Activated naive CD4-positive, alpha-beta T cell treated with anti-CD3 and anti-CD28 coated beads, Interleukin-2, amount 50 U/mL, for 72 hours (primary cell): ENCODE results near the gene H2AZ2. TPM values are rescaled to one million over a fixed set of nuclear protein-coding genes. Genes with fewer than 3 reads are reported as not detected.
"Not testable (repeated sequence)": the region's sequence is repeated elsewhere in the genome, so short reads cannot be mapped to it uniquely, and the experiment has no call there.

Experiments
- ATAC-seq, 2 donors: fragments of 150-1000 bp; cut with Tn5 transposase; 2 replicates each; pipeline ENCODE4 v1.10.0; 2021; ENCODE audit warnings: mild to moderate bottlenecking in 2 of 2, moderate library complexity in 2 of 2
- DNase-seq, 2 donors: peaks; one replicate each; pipeline ENCODE4 v3.0.0; 2021 to 2022; ENCODE audit warnings: low spot score in 2 of 2
- H3K27ac Mint-ChIP-seq, 2 donors: one replicate each; pipeline ENCODE4 v1.8.0; 2022; ENCODE audit warnings: mild to moderate bottlenecking in 2 of 2, mixed read lengths in 2 of 2
- H3K36me3 Mint-ChIP-seq, 2 donors: one replicate each; pipeline ENCODE4 v1.8.0; 2022; ENCODE audit warnings: mixed read lengths in 2 of 2
- H3K9me3 Mint-ChIP-seq, 2 donors: one replicate each; pipeline ENCODE4 v1.8.0; 2022; ENCODE audit warnings: mixed read lengths in 2 of 2
- total RNA-seq, 2 donors: library from RNA; stranded (reverse); gene quantifications; one replicate each; pipeline ENCODE4 v1.2.3, GENCODE V29; 2022

Gene H2AZ2
- total RNA-seq, 2 donors from 2014 or later: 264 to 330 TPM

DNA sequence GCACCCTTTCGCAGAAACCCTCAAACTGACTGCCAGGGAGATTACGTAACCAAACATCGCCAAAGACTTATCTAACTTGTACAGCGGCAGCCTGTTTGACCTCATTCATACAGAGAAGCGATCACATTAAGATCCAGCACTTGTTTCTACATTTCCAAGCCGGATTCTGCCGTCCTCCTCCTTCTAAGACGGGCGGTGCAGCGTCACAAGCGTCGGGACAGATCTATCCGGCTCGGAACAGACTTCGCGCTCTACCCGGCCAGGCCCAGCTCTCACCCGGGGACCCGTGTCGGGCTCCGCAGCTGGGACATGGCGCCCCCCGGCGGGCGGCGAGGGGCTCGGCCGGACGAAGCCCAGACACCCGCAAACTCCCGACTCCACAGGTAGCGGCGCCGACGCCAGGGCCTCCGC lies 373 bp downstream of the H2AZ2 start:
- ATAC-seq: peak; percentile 62 to 70
- DNase-seq: peak in 1 of 2 donors; percentile 88
- no peaks in the 10 kb centered on the region for H3K9me3 Mint-ChIP-seq
- H3K27ac Mint-ChIP-seq: peak overlapping the region; percentile 97 to 99
- peaks cover 29 to 38% of the 10 kb centered on the region in 2 donors for H3K36me3 Mint-ChIP-seq

DNA sequence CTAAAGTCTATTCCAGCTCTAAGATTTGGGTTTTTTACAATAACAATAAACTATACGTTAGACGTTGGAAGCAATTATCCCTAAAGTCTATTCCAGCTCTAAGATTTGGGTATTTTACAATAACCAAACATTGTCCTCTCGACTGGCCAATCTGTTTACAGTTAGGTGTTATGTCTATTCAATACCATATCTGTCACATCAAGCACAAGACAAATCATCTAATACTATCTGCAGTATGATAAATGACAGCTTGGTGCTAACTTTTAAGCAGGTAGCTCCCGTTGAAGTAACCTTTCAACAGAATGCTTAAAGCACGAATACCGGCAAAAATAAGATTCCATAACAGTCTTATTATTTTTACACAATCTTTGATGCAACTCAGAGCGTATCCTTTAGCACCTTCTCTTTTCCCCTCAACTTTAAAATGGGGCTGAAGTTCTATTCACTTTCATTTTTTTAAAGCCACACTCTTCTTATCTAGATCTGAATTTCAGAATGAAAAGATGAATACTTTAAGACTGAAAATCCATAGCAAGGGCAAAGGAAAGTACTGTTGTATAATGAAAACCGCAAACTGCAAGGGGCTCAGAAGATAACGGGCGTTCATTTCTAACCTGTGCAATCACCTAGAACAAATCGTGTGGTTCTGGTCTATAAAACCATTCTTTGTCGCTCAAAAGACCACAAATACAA lies 925 bp downstream of the H2AZ2 start:
- peak overlapping the region; percentile 97 to 99 for H3K27ac Mint-ChIP-seq
- no peaks in the 10 kb centered on the region for H3K9me3 Mint-ChIP-seq
- peaks cover 35 to 44% of the 10 kb centered on the region in 2 donors for H3K36me3 Mint-ChIP-seq
- ATAC-seq (peak in 1 of 2 donors; percentile 12), DNase-seq (no peak)

DNA sequence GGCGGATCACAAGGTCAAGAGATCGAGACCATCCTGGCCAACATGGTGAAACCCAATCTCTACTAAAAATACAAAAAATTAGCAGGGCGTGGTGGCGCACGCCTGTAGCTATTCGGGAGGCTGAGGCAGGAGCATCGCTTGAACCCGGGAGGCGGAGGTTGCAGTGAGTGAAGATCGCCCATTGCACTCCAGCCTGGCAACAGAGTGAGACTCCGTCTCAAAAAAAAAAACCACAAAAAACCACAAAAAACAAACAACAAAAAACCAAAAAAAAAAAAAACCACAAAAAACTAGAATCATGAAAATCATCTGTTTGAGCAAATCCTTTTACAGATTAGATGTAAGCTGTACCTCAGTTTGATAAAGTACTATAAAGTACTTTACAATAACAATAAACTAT lies 1.5 kb downstream of the H2AZ2 start:
- DNase-seq: not testable (repeated sequence)
- peak overlapping the region; percentile 97 to 99 for H3K27ac Mint-ChIP-seq

DNA sequence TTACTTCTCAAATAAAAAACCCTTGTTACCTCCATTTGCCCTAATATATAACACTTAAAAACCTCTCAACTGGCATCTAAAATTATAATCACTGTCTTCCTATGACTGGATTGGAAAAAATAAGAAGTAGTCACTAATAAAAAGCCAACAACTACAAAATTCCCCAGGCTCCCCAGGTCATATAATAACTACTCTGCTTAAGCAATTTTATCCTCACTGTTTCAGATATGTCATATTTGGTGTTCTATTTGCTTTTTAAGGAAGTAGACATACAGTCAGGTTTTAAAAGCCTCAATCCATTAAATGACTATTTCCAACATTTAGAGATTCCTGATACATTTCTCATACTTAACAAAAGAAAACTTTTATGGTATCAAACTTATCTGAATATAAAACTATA lies 2.4 kb downstream of the H2AZ2 start:
- H3K9me3 Mint-ChIP-seq: no peaks in the 10 kb centered on the region
- DNase-seq: no peak
- no peak for ATAC-seq
- H3K27ac Mint-ChIP-seq: peak overlapping the region; percentile 33 to 99
- H3K36me3 Mint-ChIP-seq: peaks cover 44 to 49% of the 10 kb centered on the region in 2 donors

More for the DNA sequence above, 1.5 kb downstream of the H2AZ2 start:
- H3K9me3 Mint-ChIP-seq, ATAC-seq: not testable (repeated sequence)
- peaks cover 40 to 49% of the 10 kb centered on the region in 2 donors for H3K36me3 Mint-ChIP-seq

DNA sequence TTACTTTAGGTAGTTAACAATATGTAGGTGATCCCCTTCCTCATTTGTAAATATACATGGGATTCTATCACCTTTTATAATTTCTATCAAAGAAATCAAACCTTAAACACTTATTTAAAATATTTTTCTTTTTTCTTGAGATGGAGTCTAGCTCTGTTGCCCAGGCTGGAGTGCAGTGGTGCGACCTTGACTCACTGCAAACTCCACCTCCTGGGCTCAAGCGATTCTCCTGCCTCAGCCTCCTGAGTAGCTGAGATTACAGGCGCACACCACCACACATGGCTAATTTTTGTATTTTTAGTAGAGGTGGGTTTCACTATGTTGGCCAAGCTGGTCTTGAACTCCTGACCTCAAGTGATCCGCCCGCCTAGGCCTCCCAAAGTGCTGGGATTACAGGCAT lies 4.4 kb downstream of the H2AZ2 start:
- H3K9me3 Mint-ChIP-seq, DNase-seq, H3K27ac Mint-ChIP-seq, ATAC-seq: not testable (repeated sequence)
- peaks cover 29 to 41% of the 10 kb centered on the region in 2 donors for H3K36me3 Mint-ChIP-seq

DNA sequence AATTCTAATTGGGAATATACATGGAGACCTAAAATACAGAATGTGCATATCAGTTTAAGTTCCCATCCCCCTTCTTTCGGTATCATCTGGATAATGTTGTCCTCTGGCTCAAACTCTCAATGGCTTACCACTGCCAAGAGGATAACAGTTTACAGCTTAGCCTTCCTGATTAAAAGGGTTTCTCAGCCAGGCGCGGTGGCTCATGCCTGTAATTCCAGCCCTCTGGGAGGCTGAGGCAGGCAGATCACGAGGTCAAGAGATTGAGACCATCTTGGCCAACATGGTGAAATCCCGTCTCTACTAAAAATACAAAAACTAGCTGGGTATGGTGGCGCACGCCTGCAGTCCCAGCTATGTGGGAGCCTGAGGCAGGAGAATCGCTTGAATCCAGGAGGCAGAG lies 5.2 kb downstream of the H2AZ2 start:
- H3K9me3 Mint-ChIP-seq: not testable (repeated sequence)

DNA sequence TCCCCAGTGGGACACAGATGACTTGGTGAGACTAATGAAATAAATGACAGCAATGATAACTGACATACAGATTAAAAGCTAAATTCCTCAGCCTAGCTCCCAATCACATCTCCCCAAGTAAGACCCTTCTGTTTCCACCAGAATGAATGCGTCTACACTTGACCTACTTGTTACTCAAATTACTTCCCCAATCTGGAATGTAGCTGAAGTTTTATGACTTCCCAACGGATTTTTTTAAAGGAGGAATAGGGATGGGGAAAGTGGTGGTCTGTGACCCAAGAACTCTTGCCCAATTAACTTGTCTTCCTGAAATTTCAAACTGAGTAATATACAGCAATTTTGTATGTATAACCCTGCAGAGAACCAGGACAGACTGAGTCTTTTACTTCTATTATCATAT lies 9.1 kb downstream of the H2AZ2 start:
- Mint-ChIP-seq H3K9me3 (no peaks in the 10 kb centered on the region), H3K27ac (peak overlapping the region in 1 of 2 donors; percentile 41), H3K36me3 (peaks cover 19 to 35% of the 10 kb centered on the region in 2 donors)
- DNase-seq (no peak), ATAC-seq (no peak)

More for the DNA sequence above, 5.2 kb downstream of the H2AZ2 start:
- peak overlapping the region in 1 of 2 donors; percentile 80 for H3K27ac Mint-ChIP-seq
- not testable (repeated sequence) for DNase-seq, ATAC-seq
- H3K36me3 Mint-ChIP-seq: peaks cover 29 to 39% of the 10 kb centered on the region in 2 donors

DNA sequence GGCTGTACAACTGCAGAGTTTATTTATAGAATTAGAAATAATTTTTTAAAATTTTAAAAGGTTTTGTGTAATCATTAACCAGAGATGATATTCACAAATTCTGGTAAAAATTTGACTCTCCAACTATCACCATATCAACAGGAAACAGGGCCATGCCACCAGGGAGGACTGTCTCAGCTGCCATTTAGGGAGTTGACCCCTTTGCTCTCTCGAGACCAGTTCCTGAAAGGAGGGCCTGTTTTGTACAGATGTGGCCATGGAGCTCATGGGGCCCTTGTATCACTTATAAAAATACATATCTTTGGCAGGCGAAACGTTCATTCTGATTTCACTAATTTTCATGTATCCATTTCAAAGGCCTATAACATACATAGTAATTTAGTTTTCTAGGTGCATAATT lies 20.3 kb downstream of the H2AZ2 start:
- Mint-ChIP-seq H3K36me3 (peaks cover 4 to 7% of the 10 kb centered on the region in 2 donors), H3K9me3 (no peaks in the 10 kb centered on the region), H3K27ac (peak overlapping the region in 1 of 2 donors; percentile 45)
- ATAC-seq: no peak
- DNase-seq: no peak

DNA sequence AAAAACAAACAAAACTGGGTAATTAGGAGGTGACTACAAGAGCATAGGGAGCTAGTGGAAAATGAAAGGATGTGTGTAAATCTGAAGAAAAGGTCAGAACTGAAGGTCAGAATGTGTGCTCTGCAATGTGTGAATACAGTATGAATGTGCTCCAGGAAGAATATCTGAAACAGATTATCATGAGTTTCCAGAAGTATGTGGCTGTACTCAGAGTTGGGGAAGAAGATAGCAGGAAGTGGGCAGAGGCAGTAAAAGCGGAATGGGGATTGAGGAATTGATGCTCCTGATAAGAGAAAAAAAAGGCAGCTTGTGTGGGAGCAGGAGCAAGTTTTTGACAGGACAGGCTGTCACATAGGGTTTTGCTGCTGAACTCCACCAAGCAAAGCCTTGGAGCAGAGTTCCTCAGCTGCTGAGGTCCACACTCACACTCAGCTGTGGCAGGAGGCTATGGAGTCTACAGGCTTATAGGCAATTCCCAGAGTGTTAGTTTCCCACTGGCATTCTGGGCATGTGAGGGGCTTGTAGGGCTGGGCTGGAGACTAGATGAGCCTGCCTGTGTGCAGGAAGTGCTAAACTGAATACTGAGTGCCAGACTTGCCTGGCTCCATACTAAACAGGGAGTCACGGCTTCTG lies 22.9 kb downstream of the H2AZ2 start:
- Mint-ChIP-seq H3K27ac (peak overlapping the region; percentile 56 to 64), H3K9me3 (no peaks in the 10 kb centered on the region), H3K36me3 (peaks cover 0 to 4% of the 10 kb centered on the region in 2 donors)
- DNase-seq (no peak), ATAC-seq (peak; percentile 30 to 61)

DNA sequence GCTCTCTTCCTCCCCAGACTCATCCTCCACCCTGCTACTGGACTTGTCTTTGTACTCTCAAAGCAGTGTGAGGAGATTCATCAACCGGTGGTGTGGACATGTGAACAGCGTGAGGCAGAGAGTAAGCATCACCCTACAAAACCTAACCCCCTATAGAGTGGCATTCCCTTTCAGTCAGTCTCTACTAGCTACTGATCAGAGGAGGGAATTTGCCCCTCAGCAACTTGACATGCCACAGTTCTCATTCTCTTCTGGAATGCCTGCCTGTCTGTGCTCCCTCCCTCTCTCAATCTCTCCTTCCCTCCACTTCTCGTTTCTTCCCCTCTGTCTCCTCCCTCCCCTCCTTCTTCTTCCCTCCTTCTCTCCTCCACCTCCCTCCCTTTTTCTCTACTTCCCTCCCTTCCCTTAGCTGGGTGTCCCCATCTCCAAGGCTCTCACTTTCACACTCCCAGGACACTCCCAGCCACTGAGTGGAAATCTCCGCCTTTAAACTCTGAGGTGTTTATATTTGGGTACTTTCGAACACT lies 24.6 kb downstream of the H2AZ2 start:
- no peak for DNase-seq
- Mint-ChIP-seq H3K36me3 (no peaks in the 10 kb centered on the region), H3K27ac (peak overlapping the region; percentile 31 to 81), H3K9me3 (no peaks in the 10 kb centered on the region)
- ATAC-seq: peak in 1 of 2 donors; percentile 31

DNA sequence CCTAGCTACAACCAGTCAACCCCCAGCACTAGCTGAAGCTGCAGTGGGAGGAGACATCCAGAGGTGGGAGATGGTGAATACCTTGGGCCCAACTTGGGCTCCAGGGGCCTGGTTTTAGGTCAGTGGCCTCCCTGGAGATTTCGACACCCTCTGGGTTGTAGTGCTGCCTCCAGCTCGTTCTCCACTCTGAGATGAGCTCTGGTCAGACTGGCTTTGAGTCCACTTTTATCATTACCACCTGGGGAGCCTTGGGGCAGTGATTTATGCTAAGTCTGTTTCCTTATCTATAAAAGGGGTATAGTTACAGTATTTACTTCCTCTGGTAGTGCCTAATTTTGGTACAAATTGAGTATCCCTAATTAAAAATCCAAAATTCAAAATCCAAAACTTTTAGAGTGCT lies 28.6 kb downstream of the H2AZ2 start:
- DNase-seq: no peak
- Mint-ChIP-seq H3K36me3 (no peaks in the 10 kb centered on the region), H3K27ac (no peak overlapping the region), H3K9me3 (no peaks in the 10 kb centered on the region)
- no peak for ATAC-seq

DNA sequence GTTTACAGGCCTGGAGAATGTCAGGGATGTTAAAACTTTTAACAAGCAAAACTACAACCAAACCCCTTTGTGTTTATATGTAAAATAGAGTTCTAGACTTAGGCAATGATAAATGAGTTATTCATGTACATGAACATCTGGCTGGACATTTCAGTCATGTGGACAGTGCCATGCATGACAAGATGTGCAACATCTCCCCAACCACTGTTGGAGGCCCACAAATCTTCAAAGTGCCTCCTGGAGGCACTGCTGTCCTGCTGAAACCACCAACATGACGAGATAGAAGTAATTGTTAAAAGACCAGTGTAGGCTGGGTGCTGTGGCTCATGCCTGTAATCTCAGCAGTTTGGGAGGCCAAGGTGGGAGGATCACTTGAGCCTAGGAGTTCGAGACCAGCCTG lies 33.0 kb downstream of the H2AZ2 start:
- H3K27ac Mint-ChIP-seq: no peak overlapping the region
- DNase-seq: no peak
- ATAC-seq: peak in 1 of 2 donors; percentile 10
- no peaks in the 10 kb centered on the region for H3K9me3 Mint-ChIP-seq
- no peaks in the 10 kb centered on the region for H3K36me3 Mint-ChIP-seq

DNA sequence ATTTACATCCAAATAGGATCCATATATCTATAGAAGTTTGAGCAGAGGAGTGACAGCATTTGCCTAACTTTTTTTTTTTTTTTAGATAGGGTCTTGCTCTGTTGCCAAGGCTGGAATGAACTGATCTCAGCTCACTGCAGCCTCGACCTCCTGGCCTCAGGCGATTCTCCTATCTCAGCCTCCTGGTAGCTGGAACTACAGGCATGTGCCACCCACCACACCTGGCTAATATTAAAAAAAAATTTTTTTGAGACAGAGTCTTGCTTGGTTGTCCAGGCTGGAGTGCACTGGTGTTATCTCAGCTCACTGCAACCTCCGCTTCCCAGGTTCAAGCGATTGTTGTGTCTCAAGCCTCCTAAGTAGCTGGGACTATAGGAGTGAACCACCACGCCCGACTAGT lies 36.3 kb downstream of the H2AZ2 start:
- no peaks in the 10 kb centered on the region for H3K9me3 Mint-ChIP-seq
- H3K27ac Mint-ChIP-seq: no peak overlapping the region
- H3K36me3 Mint-ChIP-seq: no peaks in the 10 kb centered on the region
- ATAC-seq: no peak
- no peak for DNase-seq

DNA sequence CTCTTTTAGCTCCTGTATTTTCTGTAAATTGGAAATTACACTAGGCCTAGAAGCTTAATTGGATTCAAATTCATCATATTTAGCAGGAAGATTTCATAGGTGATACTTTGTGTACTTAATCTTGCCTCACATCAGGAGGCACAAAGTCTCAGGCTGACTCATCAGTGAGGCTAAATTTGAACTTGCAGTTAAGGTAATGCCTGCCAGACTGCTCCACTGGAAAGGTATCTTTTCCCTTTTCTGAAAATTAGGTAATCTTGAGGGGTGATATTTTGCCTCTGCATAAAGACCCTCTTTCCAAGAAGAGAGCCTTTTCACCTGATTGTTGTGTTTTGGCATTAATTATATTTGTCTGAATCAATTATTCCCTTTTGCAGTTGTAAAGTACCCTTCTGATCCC lies 36.8 kb downstream of the H2AZ2 start:
- no peak for DNase-seq
- Mint-ChIP-seq H3K36me3 (no peaks in the 10 kb centered on the region), H3K27ac (no peak overlapping the region), H3K9me3 (no peaks in the 10 kb centered on the region)
- no peak for ATAC-seq

DNA sequence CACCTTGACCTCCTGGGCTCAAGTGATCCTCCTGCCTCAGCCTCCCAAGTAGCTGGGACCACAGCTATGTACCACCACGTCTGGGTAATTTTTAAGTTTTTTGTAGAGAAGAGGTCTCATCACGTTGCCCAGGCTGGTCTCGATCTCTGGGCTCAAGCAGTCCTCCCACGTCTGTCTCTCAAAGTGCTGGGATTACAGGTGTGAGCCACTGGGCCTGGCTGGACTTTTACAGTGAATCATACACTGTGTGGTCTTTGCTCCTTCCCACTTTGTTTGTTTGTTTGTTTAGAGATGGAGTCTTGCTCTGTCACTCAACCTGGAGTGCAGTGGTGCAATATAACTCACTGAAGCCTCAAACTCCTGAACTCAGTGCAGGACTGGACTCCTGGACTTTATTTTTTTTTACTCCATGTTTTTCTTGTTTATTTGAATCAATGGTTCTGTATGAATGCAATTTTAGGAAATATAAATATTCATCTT lies 38.9 kb downstream of the H2AZ2 start:
- DNase-seq (no peak), ATAC-seq (no peak)
- no peaks in the 10 kb centered on the region for H3K9me3 Mint-ChIP-seq
- no peaks in the 10 kb centered on the region for H3K36me3 Mint-ChIP-seq
- no peak overlapping the region for H3K27ac Mint-ChIP-seq

DNA sequence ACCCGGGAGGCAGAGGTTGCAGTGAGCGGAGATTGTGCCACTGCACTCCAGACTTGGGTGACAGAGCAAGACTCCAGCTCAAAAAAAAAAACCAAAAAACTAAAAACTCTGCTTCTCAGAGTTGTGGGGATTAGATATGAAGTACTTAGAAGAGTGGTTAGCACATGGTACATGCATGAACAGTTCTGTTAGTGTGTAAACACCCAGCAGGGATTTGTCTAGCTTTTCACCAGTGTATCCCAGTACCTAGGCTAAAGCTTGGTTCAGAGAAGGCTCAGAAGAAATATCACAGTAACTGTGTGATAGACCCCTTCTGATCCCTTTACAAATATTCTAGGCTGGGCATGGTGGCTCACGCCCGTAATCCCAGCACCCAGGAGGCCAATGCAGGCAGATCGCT lies 41.9 kb downstream of the H2AZ2 start:
- no peaks in the 10 kb centered on the region for H3K9me3 Mint-ChIP-seq
- peak overlapping the region; percentile 50 to 69 for H3K27ac Mint-ChIP-seq
- no peak for DNase-seq
- H3K36me3 Mint-ChIP-seq: peaks cover 10 to 16% of the 10 kb centered on the region in 2 donors
- ATAC-seq: no peak

DNA sequence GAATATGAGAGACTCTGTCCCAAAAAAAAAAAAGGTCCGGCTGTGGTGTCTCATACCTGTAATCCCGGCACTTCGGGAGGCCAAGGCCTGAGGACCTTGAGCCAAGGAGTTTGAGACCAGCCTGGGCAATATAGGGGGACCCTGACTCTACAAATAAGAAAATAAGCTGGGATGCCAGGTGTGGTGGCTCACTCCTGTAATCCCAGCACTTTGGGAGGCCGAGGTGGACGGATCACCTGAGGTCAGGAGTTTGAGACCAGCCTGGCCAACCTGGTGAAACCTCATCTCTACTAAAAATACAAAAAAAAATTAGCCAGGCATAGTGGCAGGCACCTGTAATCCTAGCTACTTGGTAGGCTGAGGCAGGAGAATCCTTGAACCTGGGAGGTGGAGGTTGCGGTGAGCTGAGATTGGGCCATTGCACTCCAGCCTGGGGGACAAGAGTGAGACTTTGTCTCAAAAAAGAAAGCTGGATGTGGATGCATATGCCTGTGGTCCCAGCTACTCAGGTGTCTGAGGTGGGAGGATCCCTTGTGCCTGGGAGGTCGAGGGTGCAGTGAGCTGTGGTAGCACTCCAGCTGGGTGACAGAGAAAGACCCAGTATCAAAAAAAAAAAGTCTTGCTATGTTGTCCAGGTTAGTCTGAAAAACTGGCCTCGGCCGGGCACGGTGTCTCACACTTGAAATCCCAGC lies 43.9 kb downstream of the H2AZ2 start:
- Mint-ChIP-seq H3K27ac (peak overlapping the region; percentile 9 to 69), H3K36me3 (peaks cover 25 to 31% of the 10 kb centered on the region in 2 donors)
- ATAC-seq: peak in 1 of 2 donors; percentile 21
- H3K9me3 Mint-ChIP-seq, DNase-seq: not testable (repeated sequence)
